Activated CD8-positive, alpha-beta T cell treated with anti-CD3 and anti-CD28 coated beads for 36 hours (primary cell): ENCODE data around the gene ITGA4. TPM values are rescaled to one million over a fixed set of nuclear protein-coding genes. Genes with fewer than 3 reads are reported as not detected.

ENCODE experiments used
- ATAC-seq: fragments of 200-7000 bp; cut with Tn5 transposase; one replicate; pipeline ENCODE4 v1.10.0; 2021; ENCODE audit warnings: mild to moderate bottlenecking, moderate library complexity
- CTCF ChIA-PET: fragments of 350-600 bp; sonication (Branson Sonifier 250); formaldehyde crosslinking; loops from one replicate; lab custom pipeline; 2021; ENCODE audit warnings: antibody characterized with exemption; lab: Charles Lee
- POLR2A ChIA-PET: fragments of 350-600 bp; sonication (Branson Sonifier 250); formaldehyde crosslinking; loops from one replicate; lab custom pipeline; 2021; ENCODE audit warnings: antibody characterized with exemption; lab: Charles Lee
- DNase-seq: peaks from one replicate; pipeline ENCODE4 v3.0.0-alpha.2; 2020
- H3K27ac Mint-ChIP-seq: one replicate; pipeline ENCODE4 v1.8.0; 2021; ENCODE audit warnings: mild to moderate bottlenecking, mixed read lengths
- H3K27me3 Mint-ChIP-seq: one replicate; pipeline ENCODE4 v1.8.0; 2021; ENCODE audit warnings: mixed read lengths
- H3K36me3 Mint-ChIP-seq: one replicate; pipeline ENCODE4 v1.8.0; 2021; ENCODE audit warnings: low read depth, mixed read lengths
- H3K4me1 Mint-ChIP-seq: one replicate; pipeline ENCODE4 v1.8.0; 2021; ENCODE audit warnings: low read depth, mixed read lengths
- H3K4me3 Mint-ChIP-seq: one replicate; pipeline ENCODE4 v1.8.0; 2021; ENCODE audit warnings: mild to moderate bottlenecking, moderate library complexity, mixed read lengths
- H3K9me3 Mint-ChIP-seq: one replicate; pipeline ENCODE4 v1.8.0; 2021; ENCODE audit warnings: mixed read lengths
- CTCF ChIP-seq: fragments of 200-600 bp; IDR thresholded peaks from one replicate; pipeline ENCODE4 v1.8.0; 2022; ENCODE audit warnings: antibody characterized with exemption, mild to moderate bottlenecking
- intact Hi-C: fragments of 100-400 bp; cut with micrococcal nuclease; formaldehyde crosslinking; loops from one replicate; pipeline ENCODE4 v1.10.0; 2022
- total RNA-seq, 2 experiments: library from RNA; stranded (reverse); gene quantifications; one replicate each; pipeline ENCODE4 v1.2.3, GENCODE V29; 2021

ITGA4 gene
- total RNA-seq, 2 experiments from 2014 or later = 61.6 to 64.5 TPM

GRCh38 chr2:181483211-181483610, 26.0 kb downstream of the ITGA4 start:
- no peak overlapping the region for H3K27ac Mint-ChIP-seq
- POLR2A ChIA-PET = no interaction called here

DNA sequence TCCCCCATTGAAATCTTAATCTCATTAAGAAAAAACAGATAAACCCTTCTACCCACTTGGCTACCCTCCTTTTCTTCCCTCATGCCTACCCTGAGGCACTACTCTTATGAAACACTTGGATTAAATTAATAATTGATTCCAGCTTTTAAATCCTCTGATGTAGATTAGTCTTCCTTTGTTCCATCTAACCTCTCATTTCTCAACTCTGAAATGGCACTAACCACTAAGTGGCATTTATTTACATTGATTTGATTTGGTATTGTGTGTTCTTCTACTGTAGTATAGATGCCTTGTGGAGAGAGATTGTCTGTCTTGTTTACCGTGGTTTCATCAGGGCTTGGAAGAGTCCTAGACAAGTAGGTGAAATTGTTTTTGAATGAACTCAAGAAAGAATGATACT, 26.7 kb downstream of the ITGA4 start:
- H3K36me3 Mint-ChIP-seq = peaks cover 53% of the 10 kb centered on the region
- DNase-seq (no peak), ATAC-seq (no peak)
- intact Hi-C loops = no loop called here
- H3K4me3 Mint-ChIP-seq = no peak overlapping the region
- CTCF ChIA-PET = interaction anchor here (1.5 to 1.9 kb wide), 2 partner anchors 8 to 379 kb away, joined by 4 to 5 read pairs; no protein-coding TSS in a partner anchor
- POLR2A ChIA-PET = no interaction called here
- H3K9me3 Mint-ChIP-seq = no peaks in the 10 kb centered on the region
- H3K27ac Mint-ChIP-seq = no peak overlapping the region
- peaks cover 10% of the 10 kb centered on the region for H3K4me1 Mint-ChIP-seq
- no peaks in the 10 kb centered on the region for H3K27me3 Mint-ChIP-seq
- TF ChIP-seq CTCF = no peak

More at GRCh38 chr2:181483211-181483610, 26.0 kb downstream of the ITGA4 start:
- H3K36me3 Mint-ChIP-seq = peaks cover 51% of the 10 kb centered on the region
- H3K4me1 Mint-ChIP-seq = peaks cover 8% of the 10 kb centered on the region
- CTCF ChIA-PET = no interaction called here
- no peaks in the 10 kb centered on the region for H3K27me3 Mint-ChIP-seq
- H3K9me3 Mint-ChIP-seq = no peaks in the 10 kb centered on the region
- DNase-seq (no peak), ATAC-seq (no peak)
- intact Hi-C loops = no loop called here
- TF ChIP-seq CTCF = no peak
- no peak overlapping the region for H3K4me3 Mint-ChIP-seq

DNA sequence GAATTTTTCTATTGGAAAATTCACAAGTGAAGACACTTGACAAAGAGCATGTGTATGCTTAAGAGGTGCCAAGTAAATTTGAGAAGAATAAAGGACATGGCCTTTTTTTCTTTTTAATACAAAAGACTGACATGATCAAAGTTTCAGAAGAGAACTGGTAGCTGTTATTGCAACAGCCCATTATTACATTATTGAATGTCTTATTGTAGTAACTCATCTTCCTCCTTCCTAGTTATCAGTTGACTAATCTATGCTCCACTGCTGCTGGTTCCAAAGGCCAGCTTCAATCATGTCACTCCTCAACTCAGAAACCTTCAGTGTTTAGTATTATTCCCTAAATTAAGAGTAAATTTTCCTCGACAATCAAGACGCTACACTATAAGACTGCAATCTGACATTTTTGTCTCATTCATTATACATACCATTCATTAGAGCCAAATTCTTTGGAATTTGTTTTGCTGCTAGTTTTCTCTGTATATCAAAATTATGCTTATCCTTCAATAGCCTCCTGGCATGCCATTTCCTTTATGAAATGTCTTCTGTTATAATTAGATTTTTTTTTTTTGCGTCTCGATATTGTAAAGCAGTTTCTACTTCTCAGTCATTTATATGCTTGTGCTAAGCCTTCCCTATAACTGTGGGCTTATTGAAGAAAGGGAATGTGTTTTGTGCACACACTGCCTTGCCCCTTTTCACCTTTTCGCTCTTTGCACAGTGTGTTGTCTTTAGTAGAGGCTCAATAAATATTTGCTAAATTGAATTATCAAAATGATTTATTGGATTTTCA, 27.9 kb downstream of the ITGA4 start:
- ChIA-PET CTCF (interaction anchor here (1.0 to 1.9 kb wide), 3 partner anchors 10 to 380 kb away, joined by 4 to 5 read pairs (median 5); no protein-coding TSS in a partner anchor), POLR2A (no interaction called here)
- Mint-ChIP-seq H3K27me3 (no peaks in the 10 kb centered on the region), H3K4me1 (peaks cover 15% of the 10 kb centered on the region), H3K36me3 (peaks cover 62% of the 10 kb centered on the region), H3K4me3 (no peak overlapping the region), H3K27ac (no peak overlapping the region), H3K9me3 (no peaks in the 10 kb centered on the region)
- ATAC-seq (no peak), DNase-seq (no peak)
- no peak for TF ChIP-seq CTCF
- intact Hi-C loops = no loop called here

DNA sequence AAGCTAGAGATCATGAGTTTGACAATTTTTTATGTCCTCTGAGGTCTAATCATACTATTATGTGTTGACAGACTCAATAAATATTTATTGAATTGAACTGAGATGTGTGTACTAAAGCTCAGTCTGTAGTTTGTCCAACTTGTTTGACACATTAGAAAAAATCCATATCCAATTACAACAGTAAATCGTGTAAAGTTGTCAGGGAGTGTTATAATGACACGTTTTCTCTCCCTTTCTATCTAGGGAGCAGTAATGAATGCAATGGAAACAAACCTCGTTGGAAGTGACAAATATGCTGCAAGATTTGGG, 28.4 kb downstream of the ITGA4 start:
- intact Hi-C loops = no loop called here
- H3K27me3 Mint-ChIP-seq = no peaks in the 10 kb centered on the region
- ChIA-PET CTCF (interaction anchor here (1.9 kb wide), 1 partner anchor 381 kb away, joined by 5 read pairs; no protein-coding TSS in a partner anchor), POLR2A (no interaction called here)
- no peaks in the 10 kb centered on the region for H3K9me3 Mint-ChIP-seq
- no peak for ATAC-seq
- peaks cover 17% of the 10 kb centered on the region for H3K4me1 Mint-ChIP-seq
- no peak for TF ChIP-seq CTCF
- no peak overlapping the region for H3K27ac Mint-ChIP-seq
- no peak overlapping the region for H3K4me3 Mint-ChIP-seq
- DNase-seq = no peak
- peaks cover 62% of the 10 kb centered on the region for H3K36me3 Mint-ChIP-seq

DNA sequence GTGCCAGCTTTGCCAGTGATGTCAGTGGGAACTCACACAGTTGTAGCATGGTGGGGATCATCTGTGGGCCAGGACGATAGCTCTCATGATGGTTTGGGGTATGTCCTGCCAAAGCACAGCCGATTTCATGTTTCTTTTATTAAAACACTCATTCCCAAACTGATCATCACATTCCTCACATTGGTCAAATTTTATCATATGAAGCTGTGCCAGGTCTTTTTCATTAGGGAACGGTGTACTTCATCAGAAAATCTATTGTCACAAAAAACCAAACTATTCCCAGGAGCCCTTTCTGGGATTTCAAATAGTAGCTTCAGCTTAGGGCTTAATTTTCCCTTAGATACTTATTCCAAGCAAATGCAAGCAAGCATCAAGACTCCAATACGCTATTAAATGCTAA, 42.0 kb downstream of the ITGA4 start:
- CTCF ChIA-PET = interaction anchor here (1.3 to 1.4 kb wide), 2 partner anchors 17 to 216 kb away, joined by 3 to 6 read pairs; no protein-coding TSS in a partner anchor
- no peak overlapping the region for H3K27ac Mint-ChIP-seq
- ATAC-seq (no peak), DNase-seq (no peak)
- no peak for TF ChIP-seq CTCF
- POLR2A ChIA-PET = interaction anchor here (0.7 kb wide), 1 partner anchor 11 kb away, joined by 3 read pairs; no protein-coding TSS in a partner anchor
- no peaks in the 10 kb centered on the region for H3K27me3 Mint-ChIP-seq
- H3K9me3 Mint-ChIP-seq = no peaks in the 10 kb centered on the region
- no peak overlapping the region for H3K4me3 Mint-ChIP-seq
- H3K4me1 Mint-ChIP-seq = peaks cover 10% of the 10 kb centered on the region
- intact Hi-C loops = no loop called here
- peaks cover 48% of the 10 kb centered on the region for H3K36me3 Mint-ChIP-seq
